Lower leg skin (tissue), 3 donors: Measurements from ENCODE around the gene CACHD1.

ENCODE experiments used
- POLR2A ChIP-seq, 2 donors: fragments of 450-650 bp; IDR thresholded peaks; one replicate each; pipeline ENCODE4 v1.6.1; 2016 to 2017; ENCODE audit warnings: antibody characterized with exemption in 2 of 2, mild to moderate bottlenecking in 1 of 2, moderate library complexity in 1 of 2
- TF ChIP-seq, protein P1 (sequence below), 3 donors: fragments of 450-650 bp; IDR thresholded peaks; one replicate each; pipeline ENCODE4 v1.5.1; 2016; ENCODE audit warnings: antibody characterized with exemption in 3 of 3, mild to moderate bottlenecking in 3 of 3, moderate library complexity in 2 of 3

GRCh38 chr1:64567426-64568170 lies 97.7 kb downstream of the CACHD1 start:
- no peak for TF ChIP-seq POLR2A (IDR thresholded peaks at IDR 0.05)
- TF ChIP-seq, protein P1, sequence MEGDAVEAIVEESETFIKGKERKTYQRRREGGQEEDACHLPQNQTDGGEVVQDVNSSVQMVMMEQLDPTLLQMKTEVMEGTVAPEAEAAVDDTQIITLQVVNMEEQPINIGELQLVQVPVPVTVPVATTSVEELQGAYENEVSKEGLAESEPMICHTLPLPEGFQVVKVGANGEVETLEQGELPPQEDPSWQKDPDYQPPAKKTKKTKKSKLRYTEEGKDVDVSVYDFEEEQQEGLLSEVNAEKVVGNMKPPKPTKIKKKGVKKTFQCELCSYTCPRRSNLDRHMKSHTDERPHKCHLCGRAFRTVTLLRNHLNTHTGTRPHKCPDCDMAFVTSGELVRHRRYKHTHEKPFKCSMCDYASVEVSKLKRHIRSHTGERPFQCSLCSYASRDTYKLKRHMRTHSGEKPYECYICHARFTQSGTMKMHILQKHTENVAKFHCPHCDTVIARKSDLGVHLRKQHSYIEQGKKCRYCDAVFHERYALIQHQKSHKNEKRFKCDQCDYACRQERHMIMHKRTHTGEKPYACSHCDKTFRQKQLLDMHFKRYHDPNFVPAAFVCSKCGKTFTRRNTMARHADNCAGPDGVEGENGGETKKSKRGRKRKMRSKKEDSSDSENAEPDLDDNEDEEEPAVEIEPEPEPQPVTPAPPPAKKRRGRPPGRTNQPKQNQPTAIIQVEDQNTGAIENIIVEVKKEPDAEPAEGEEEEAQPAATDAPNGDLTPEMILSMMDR (IDR thresholded peaks at IDR 0.05): no peak
